Smooth muscle cell (in vitro differentiated cells): ENCODE data around the gene HBG1. TPM values are rescaled to one million over a fixed set of nuclear protein-coding genes. Genes with fewer than 3 reads are reported as not detected.

Experiments
- DNase-seq: peaks from one replicate; lab custom pipeline; 2025; ENCODE audit not compliant: unreplicated experiment; lab: John Stamatoyannopoulos, UW
- H2AFZ ChIP-seq: fragments of 200-600 bp; sonication (generic); 2 replicates; pipeline ENCODE4 v1.6.0; 2016; ENCODE audit warnings: antibody characterized with exemption, low read depth, mild to moderate bottlenecking
- H3F3A ChIP-seq: fragments of 200-600 bp; sonication (generic); 2 replicates; pipeline ENCODE4 v1.6.0; 2017; ENCODE audit warnings: antibody characterized with exemption, low read depth
- H3K27ac ChIP-seq: fragments of 200-600 bp; sonication (generic); 2 replicates; pipeline ENCODE4 v1.5.1; 2016; ENCODE audit warnings: low read depth, mild to moderate bottlenecking
- H3K27me3 ChIP-seq: fragments of 200-600 bp; sonication (generic); 2 replicates; pipeline ENCODE4 v1.6.1; 2016; ENCODE audit warnings: low read depth, mild to moderate bottlenecking
- H3K36me3 ChIP-seq: fragments of 200-600 bp; sonication (generic); 2 replicates; pipeline ENCODE4 v1.5.1; 2016; ENCODE audit warnings: low read depth
- H3K4me1 ChIP-seq: fragments of 200-600 bp; sonication (generic); 2 replicates; pipeline ENCODE4 v1.5.1; 2016; ENCODE audit warnings: low read depth
- H3K4me2 ChIP-seq: fragments of 200-600 bp; sonication (generic); 2 replicates; pipeline ENCODE4 v1.6.0; 2016; ENCODE audit warnings: mild to moderate bottlenecking
- H3K4me3 ChIP-seq: fragments of 200-600 bp; sonication (generic); 2 replicates; pipeline ENCODE4 v1.5.1; 2016; ENCODE audit warnings: mild to moderate bottlenecking
- H3K79me2 ChIP-seq: fragments of 200-600 bp; sonication (generic); 2 replicates; pipeline ENCODE4 v1.6.0; 2016; ENCODE audit warnings: low read depth, mild to moderate bottlenecking
- H3K9ac ChIP-seq: fragments of 200-600 bp; sonication (generic); 2 replicates; pipeline ENCODE4 v1.6.0; 2016; ENCODE audit warnings: low read depth
- H3K9me3 ChIP-seq: fragments of 200-600 bp; sonication (generic); replicated peaks from 2 replicates; pipeline ENCODE4 v1.5.1; 2016; ENCODE audit warnings: low read depth
- H4K20me1 ChIP-seq: fragments of 200-600 bp; sonication (generic); 2 replicates; pipeline ENCODE4 v1.6.0; 2016; ENCODE audit warnings: low read depth
- WGBS: methylation state at CpG from one replicate; pipeline ENCODE4 v1.1.7; 2016; ENCODE audit warnings: low lambda C conversion rate; 5-methylcytosine and 5-hydroxymethylcytosine counted together
- polyA plus RNA-seq: library from polyadenylated mRNA; unstranded; fragments of >200 nt; fragmentation: Nextera tagmentation; extraction: Ambion mirVana; gene quantifications from 2 replicates; pipeline ENCODE4 v1.2.1, GENCODE V29; 2016
- total RNA-seq: library from RNA; depleted of rRNA; stranded (reverse); fragments of >200 nt; gene quantifications from 2 replicates; pipeline ENCODE4 v1.2.3, GENCODE V29; 2014
- TF ChIP-seq, protein P1 (sequence below): fragments of 200-600 bp; sonication (generic); IDR thresholded peaks from 2 replicates; pipeline ENCODE4 v1.5.1; 2017; ENCODE audit warnings: borderline replicate concordance, mild to moderate bottlenecking, antibody characterized with exemption; ENCODE audit not compliant: insufficient read depth, poor library complexity, severe bottlenecking

Gene HBG1
- total and polyA plus RNA-seq, 2 experiments from 2014 or later, result not detected

DNA sequence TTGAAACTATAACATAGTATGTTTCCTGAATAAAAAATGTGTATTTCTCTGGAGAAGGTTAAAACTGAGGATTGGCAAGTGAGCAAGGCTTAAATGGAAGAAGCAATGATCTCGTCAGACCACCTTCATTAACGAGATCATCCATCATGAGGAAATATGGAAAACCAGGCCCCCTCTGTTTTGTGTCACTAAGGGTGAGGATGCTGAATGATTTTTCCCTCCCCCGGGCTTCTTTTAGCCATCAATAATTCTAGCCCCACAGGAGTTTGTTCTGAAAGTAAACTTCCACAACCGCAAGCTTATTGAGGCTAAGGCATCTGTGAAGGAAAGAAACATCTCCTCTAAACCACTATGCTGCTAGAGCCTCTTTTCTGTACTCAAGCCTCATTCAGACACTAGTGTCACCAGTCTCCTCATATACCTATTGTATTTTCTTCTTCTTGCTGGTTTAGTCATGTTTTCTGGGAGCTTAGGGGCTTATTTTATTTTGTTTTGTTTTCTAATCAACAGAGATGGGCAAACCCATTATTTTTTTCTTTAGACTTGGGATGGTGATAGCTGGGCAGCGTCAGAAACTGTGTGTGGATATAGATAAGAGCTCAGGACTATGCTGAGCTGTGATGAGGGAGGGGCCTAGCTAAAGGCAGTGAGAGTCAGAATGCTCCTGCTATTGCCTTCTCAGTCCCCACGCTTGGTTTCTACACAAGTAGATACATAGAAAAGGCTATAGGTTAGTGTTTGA lies 25.9 kb upstream of the HBG1 start:
- Histone ChIP-seq H4K20me1 (no peaks in the 10 kb centered on the region), H3K9me3 (no peaks in the 10 kb centered on the region), H3F3A (no peaks in the 10 kb centered on the region), H3K36me3 (no peaks in the 10 kb centered on the region), H3K9ac (no peak overlapping the region), H2AFZ (no peak overlapping the region), H3K27me3 (no peaks in the 10 kb centered on the region), H3K27ac (no peak overlapping the region), H3K79me2 (no peaks in the 10 kb centered on the region), H3K4me2 (no peak overlapping the region), H3K4me1 (no peaks in the 10 kb centered on the region), H3K4me3 (no peak overlapping the region)
- WGBS, result 67% methylated on average over 6 of the region's 6 CpGs
- DNase-seq, result no peak
- TF ChIP-seq, protein P1, sequence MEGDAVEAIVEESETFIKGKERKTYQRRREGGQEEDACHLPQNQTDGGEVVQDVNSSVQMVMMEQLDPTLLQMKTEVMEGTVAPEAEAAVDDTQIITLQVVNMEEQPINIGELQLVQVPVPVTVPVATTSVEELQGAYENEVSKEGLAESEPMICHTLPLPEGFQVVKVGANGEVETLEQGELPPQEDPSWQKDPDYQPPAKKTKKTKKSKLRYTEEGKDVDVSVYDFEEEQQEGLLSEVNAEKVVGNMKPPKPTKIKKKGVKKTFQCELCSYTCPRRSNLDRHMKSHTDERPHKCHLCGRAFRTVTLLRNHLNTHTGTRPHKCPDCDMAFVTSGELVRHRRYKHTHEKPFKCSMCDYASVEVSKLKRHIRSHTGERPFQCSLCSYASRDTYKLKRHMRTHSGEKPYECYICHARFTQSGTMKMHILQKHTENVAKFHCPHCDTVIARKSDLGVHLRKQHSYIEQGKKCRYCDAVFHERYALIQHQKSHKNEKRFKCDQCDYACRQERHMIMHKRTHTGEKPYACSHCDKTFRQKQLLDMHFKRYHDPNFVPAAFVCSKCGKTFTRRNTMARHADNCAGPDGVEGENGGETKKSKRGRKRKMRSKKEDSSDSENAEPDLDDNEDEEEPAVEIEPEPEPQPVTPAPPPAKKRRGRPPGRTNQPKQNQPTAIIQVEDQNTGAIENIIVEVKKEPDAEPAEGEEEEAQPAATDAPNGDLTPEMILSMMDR, result no peak

DNA sequence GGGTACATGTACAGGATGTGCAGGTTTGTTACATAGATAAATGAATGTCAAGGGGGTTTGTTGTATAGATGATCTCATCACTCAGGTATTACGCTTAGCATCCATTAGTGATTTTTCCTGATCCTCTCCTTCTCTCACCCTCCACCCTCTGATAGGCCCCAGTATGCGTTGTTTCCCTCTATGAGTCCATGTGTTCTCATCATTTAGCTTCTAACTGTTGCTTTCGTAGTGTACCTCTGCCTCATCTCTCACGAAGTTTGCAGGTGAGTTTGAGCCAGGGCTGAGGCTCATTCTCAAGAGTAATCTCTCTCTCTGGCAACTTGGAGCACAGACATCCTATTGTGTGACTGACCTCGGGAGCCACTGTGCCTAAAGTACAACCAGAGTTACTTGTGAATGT lies 24.7 kb upstream of the HBG1 start:
- no peak overlapping the region for H3K27ac ChIP-seq
- no peaks in the 10 kb centered on the region for H4K20me1 ChIP-seq
- H3F3A ChIP-seq, result no peaks in the 10 kb centered on the region
- TF ChIP-seq, protein P1, result no peak
- no peaks in the 10 kb centered on the region for H3K9me3 ChIP-seq
- H3K36me3 ChIP-seq, result no peaks in the 10 kb centered on the region
- no peaks in the 10 kb centered on the region for H3K27me3 ChIP-seq
- H3K4me2 ChIP-seq, result no peak overlapping the region
- WGBS, result 71% methylated on average over 5 of the region's 5 CpGs
- no peaks in the 10 kb centered on the region for H3K79me2 ChIP-seq
- DNase-seq, result no peak
- no peak overlapping the region for H3K4me3 ChIP-seq
- no peak overlapping the region for H2AFZ ChIP-seq
- H3K9ac ChIP-seq, result no peak overlapping the region
- H3K4me1 ChIP-seq, result no peaks in the 10 kb centered on the region

DNA sequence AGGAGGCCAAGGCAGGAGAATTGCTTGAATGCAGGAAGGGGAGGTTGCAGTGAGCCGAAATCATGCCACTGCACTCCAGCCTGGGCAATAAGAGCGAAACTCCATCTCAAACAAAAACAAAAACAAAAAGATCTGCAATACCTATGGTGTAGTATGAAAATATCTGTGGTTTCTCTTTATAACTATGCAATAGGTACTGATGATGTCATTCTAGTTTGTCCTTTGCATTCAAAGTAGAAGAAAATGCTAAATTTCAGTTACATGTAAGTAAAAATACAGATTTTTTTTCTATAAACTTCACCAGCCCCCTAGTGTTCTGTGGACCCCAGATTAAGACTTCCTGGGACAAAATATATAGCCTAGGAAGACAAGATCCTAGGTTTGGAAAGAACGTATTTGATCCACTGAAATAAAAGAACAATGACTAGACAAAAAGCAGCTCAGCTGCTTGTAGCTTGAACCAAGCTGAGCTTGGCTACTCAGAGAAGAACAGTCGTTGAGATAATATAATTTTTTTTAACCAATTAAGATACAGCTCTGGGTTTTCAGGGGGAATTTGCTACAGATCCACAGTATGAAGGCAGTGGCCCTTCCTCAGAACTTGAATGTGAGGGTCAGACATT lies 22.8 kb upstream of the HBG1 start:
- Histone ChIP-seq H3K27ac (no peak overlapping the region), H3K79me2 (no peaks in the 10 kb centered on the region), H3K9me3 (no peaks in the 10 kb centered on the region), H3K4me2 (no peak overlapping the region), H3K36me3 (no peaks in the 10 kb centered on the region), H2AFZ (no peak overlapping the region), H3K4me3 (no peak overlapping the region), H3K9ac (no peak overlapping the region), H4K20me1 (no peaks in the 10 kb centered on the region), H3K4me1 (no peaks in the 10 kb centered on the region), H3K27me3 (no peaks in the 10 kb centered on the region), H3F3A (no peaks in the 10 kb centered on the region)
- TF ChIP-seq, protein P1, result no peak
- WGBS, result 72% methylated on average over 4 of the region's 4 CpGs
- DNase-seq, result no peak
